ENCODE measurements around the gene ACCS. TPM values are rescaled to one million over a fixed set of nuclear protein-coding genes. Genes with fewer than 3 reads are reported as not detected.

ACCS gene
- total RNA-seq, 1 experiment from 2014 or later, result 13.9 TPM

DNA sequence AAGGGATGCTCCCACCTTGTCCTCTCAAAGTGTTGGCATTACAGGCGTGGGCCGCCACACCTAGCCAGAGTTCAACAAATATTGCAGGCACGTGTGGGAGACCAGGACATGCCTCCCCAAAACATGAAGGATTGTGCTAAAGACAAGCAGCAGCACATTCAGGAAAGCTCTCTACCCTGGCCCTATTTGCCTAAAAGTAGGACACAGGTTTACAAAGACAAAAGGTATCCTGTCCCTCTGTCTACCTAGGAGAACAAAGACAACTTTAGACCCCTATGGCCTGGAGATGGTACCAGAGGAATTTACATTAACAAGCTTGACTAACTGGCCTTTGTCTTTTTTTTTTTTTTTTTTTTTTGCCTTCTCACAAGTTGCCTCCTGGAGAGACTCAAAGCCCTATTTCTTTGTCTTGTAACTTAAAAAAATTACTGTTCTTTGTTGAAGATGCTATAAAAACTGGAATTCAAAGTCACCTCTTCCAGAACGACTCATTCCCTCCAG lies 859 bp upstream of the ACCS start:
- Mint-ChIP-seq H3K27ac (peak overlapping the region; percentile 82; the same call in 1 of the 2 replicates), H3K4me1 (peaks cover 33% of the 10 kb centered on the region), H3K4me3 (peak overlapping the region; percentile 76), H3K36me3 (no peaks in the 10 kb centered on the region), H3K9me3 (no peaks in the 10 kb centered on the region), H3K27me3 (ENCODE audit: low read depth) (peaks cover 10% of the 10 kb centered on the region)
- ATAC-seq (peak; percentile 49), DNase-seq (ENCODE audit: low spot score) (no peak)
- POLR2A ChIA-PET, result interaction anchor here (0.6 kb wide), 2 partner anchors 77 to 536 kb away, joined by 4 to 7 read pairs; no protein-coding TSS in a partner anchor
- TF ChIP-seq CREB1 (CRISPR knock-in tag; IDR thresholded peaks at IDR 0.05), result no peak
- TF ChIP-seq AR (CRISPR knock-in tag; IDR thresholded peaks at IDR 0.05), result no peak
- peak; percentile 17; the same call in 1 of the 2 replicates for TF ChIP-seq ZNF121 (CRISPR knock-in tag; IDR thresholded peaks at IDR 0.05)
- TF ChIP-seq, protein P1, sequence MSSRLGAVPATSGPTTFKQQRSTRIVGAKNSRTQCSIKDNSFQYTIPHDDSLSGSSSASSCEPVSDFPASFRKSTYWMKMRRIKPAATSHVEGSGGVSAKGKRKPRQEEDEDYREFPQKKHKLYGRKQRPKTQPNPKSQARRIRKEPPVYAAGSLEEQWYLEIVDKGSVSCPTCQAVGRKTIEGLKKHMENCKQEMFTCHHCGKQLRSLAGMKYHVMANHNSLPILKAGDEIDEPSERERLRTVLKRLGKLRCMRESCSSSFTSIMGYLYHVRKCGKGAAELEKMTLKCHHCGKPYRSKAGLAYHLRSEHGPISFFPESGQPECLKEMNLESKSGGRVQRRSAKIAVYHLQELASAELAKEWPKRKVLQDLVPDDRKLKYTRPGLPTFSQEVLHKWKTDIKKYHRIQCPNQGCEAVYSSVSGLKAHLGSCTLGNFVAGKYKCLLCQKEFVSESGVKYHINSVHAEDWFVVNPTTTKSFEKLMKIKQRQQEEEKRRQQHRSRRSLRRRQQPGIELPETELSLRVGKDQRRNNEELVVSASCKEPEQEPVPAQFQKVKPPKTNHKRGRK (CRISPR knock-in tag; IDR thresholded peaks at IDR 0.05; ENCODE audit: borderline replicate concordance), result no peak
- TF ChIP-seq, protein P2, sequence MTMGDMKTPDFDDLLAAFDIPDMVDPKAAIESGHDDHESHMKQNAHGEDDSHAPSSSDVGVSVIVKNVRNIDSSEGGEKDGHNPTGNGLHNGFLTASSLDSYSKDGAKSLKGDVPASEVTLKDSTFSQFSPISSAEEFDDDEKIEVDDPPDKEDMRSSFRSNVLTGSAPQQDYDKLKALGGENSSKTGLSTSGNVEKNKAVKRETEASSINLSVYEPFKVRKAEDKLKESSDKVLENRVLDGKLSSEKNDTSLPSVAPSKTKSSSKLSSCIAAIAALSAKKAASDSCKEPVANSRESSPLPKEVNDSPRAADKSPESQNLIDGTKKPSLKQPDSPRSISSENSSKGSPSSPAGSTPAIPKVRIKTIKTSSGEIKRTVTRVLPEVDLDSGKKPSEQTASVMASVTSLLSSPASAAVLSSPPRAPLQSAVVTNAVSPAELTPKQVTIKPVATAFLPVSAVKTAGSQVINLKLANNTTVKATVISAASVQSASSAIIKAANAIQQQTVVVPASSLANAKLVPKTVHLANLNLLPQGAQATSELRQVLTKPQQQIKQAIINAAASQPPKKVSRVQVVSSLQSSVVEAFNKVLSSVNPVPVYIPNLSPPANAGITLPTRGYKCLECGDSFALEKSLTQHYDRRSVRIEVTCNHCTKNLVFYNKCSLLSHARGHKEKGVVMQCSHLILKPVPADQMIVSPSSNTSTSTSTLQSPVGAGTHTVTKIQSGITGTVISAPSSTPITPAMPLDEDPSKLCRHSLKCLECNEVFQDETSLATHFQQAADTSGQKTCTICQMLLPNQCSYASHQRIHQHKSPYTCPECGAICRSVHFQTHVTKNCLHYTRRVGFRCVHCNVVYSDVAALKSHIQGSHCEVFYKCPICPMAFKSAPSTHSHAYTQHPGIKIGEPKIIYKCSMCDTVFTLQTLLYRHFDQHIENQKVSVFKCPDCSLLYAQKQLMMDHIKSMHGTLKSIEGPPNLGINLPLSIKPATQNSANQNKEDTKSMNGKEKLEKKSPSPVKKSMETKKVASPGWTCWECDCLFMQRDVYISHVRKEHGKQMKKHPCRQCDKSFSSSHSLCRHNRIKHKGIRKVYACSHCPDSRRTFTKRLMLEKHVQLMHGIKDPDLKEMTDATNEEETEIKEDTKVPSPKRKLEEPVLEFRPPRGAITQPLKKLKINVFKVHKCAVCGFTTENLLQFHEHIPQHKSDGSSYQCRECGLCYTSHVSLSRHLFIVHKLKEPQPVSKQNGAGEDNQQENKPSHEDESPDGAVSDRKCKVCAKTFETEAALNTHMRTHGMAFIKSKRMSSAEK (CRISPR knock-in tag; IDR thresholded peaks at IDR 0.05; ENCODE audit: borderline replicate concordance), result no peak
- no peak for TF ChIP-seq ZNF317 (CRISPR knock-in tag; IDR thresholded peaks at IDR 0.05; ENCODE audit: borderline replicate concordance, low read depth)
- no peak for TF ChIP-seq ZNF416 (CRISPR knock-in tag; IDR thresholded peaks at IDR 0.05)
- no peak for TF ChIP-seq SOX15 (CRISPR knock-in tag; IDR thresholded peaks at IDR 0.05)
- CTCF ChIA-PET, result interaction anchor here (0.6 to 3.0 kb wide), 6 partner anchors 30 to 432 kb away, joined by 3 to 13 read pairs (median 6); partner anchors contain the start of gene EXT2

DNA sequence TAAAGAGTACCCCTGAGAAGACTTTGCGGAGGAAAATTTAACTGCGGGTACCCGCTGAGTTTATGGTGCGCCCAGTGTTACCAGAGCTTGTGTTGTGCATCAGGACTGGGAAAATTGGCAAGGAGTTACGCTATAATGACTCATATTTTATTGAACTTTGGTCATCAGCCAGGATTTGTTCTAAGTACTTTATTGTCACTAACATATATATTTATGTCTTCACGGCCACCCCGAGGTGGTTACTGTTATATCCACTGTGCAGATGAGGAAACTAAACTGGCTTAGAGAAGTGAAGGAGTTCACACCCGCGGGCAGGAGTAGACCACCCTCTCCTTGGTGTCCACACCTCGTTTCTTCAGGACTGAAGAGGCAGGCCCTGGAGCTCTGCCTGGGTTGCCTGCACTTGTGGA lies 667 bp downstream of the ACCS start:
- no peak for ATAC-seq
- Mint-ChIP-seq H3K9me3 (no peaks in the 10 kb centered on the region), H3K36me3 (no peaks in the 10 kb centered on the region), H3K4me1 (peaks cover 36% of the 10 kb centered on the region), H3K27me3 (ENCODE audit: low read depth) (peaks cover 10% of the 10 kb centered on the region), H3K4me3 (peak overlapping the region; percentile 76), H3K27ac (peak overlapping the region; percentile 37)
- ChIA-PET POLR2A (interaction anchor here (0.5 to 0.6 kb wide), 2 partner anchors 8 to 272 kb away, joined by 3 to 4 read pairs; no protein-coding TSS in a partner anchor), CTCF (interaction anchor here (0.7 to 3.0 kb wide), 10 partner anchors 10 to 177 kb away, joined by 3 to 13 read pairs (median 4); partner anchors contain the start of gene EXT2)
- DNase-seq (ENCODE audit: low spot score), result no peak
- TF ChIP-seq CREM (CRISPR knock-in tag; IDR thresholded peaks at IDR 0.05), result no peak
- TF ChIP-seq ZNF219 (CRISPR knock-in tag; IDR thresholded peaks at IDR 0.05; ENCODE audit: borderline replicate concordance), result no peak
- no peak for TF ChIP-seq ZNF317 (CRISPR knock-in tag; IDR thresholded peaks at IDR 0.05; ENCODE audit: borderline replicate concordance, low read depth)
- TF ChIP-seq, protein P3, sequence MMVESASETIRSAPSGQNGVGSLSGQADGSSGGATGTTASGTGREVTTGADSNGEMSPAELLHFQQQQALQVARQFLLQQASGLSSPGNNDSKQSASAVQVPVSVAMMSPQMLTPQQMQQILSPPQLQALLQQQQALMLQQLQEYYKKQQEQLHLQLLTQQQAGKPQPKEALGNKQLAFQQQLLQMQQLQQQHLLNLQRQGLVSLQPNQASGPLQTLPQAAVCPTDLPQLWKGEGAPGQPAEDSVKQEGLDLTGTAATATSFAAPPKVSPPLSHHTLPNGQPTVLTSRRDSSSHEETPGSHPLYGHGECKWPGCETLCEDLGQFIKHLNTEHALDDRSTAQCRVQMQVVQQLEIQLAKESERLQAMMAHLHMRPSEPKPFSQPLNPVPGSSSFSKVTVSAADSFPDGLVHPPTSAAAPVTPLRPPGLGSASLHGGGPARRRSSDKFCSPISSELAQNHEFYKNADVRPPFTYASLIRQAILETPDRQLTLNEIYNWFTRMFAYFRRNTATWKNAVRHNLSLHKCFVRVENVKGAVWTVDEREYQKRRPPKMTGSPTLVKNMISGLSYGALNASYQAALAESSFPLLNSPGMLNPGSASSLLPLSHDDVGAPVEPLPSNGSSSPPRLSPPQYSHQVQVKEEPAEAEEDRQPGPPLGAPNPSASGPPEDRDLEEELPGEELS (CRISPR knock-in tag; IDR thresholded peaks at IDR 0.05), result no peak
- no peak for TF ChIP-seq GABPB1 (CRISPR knock-in tag; IDR thresholded peaks at IDR 0.05)
- no peak for TF ChIP-seq MYBL2 (CRISPR knock-in tag; IDR thresholded peaks at IDR 0.05)
- TF ChIP-seq, protein P4, sequence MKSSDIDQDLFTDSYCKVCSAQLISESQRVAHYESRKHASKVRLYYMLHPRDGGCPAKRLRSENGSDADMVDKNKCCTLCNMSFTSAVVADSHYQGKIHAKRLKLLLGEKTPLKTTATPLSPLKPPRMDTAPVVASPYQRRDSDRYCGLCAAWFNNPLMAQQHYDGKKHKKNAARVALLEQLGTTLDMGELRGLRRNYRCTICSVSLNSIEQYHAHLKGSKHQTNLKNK (CRISPR knock-in tag; IDR thresholded peaks at IDR 0.05), result no peak
- no peak for TF ChIP-seq JUN (CRISPR knock-in tag; IDR thresholded peaks at IDR 0.05)
- TF ChIP-seq, protein P5, sequence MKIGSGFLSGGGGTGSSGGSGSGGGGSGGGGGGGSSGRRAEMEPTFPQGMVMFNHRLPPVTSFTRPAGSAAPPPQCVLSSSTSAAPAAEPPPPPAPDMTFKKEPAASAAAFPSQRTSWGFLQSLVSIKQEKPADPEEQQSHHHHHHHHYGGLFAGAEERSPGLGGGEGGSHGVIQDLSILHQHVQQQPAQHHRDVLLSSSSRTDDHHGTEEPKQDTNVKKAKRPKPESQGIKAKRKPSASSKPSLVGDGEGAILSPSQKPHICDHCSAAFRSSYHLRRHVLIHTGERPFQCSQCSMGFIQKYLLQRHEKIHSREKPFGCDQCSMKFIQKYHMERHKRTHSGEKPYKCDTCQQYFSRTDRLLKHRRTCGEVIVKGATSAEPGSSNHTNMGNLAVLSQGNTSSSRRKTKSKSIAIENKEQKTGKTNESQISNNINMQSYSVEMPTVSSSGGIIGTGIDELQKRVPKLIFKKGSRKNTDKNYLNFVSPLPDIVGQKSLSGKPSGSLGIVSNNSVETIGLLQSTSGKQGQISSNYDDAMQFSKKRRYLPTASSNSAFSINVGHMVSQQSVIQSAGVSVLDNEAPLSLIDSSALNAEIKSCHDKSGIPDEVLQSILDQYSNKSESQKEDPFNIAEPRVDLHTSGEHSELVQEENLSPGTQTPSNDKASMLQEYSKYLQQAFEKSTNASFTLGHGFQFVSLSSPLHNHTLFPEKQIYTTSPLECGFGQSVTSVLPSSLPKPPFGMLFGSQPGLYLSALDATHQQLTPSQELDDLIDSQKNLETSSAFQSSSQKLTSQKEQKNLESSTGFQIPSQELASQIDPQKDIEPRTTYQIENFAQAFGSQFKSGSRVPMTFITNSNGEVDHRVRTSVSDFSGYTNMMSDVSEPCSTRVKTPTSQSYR (CRISPR knock-in tag; IDR thresholded peaks at IDR 0.05), result no peak
- TF ChIP-seq, protein P6, sequence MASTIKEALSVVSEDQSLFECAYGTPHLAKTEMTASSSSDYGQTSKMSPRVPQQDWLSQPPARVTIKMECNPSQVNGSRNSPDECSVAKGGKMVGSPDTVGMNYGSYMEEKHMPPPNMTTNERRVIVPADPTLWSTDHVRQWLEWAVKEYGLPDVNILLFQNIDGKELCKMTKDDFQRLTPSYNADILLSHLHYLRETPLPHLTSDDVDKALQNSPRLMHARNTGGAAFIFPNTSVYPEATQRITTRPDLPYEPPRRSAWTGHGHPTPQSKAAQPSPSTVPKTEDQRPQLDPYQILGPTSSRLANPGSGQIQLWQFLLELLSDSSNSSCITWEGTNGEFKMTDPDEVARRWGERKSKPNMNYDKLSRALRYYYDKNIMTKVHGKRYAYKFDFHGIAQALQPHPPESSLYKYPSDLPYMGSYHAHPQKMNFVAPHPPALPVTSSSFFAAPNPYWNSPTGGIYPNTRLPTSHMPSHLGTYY (CRISPR knock-in tag; IDR thresholded peaks at IDR 0.05), result no peak
- no peak for TF ChIP-seq IRF2 (CRISPR knock-in tag; IDR thresholded peaks at IDR 0.05; ENCODE audit: borderline replicate concordance, low read depth)
- TF ChIP-seq FOXP1 (CRISPR knock-in tag; IDR thresholded peaks at IDR 0.05; ENCODE audit: borderline replicate concordance), result no peak

Data from WTC11 (cell line).